HEK293 (cell line): ENCODE results near the gene NDUFB10.

Source experiments
- AEBP2 ChIP-seq: fragments of 450-650 bp; formaldehyde crosslinking; IDR thresholded peaks from 2 replicates; pipeline ENCODE4 v1.5.1; 2016; ENCODE audit warnings: missing biosample characterization, missing genetic modification characterization, borderline replicate concordance
- ATF2 ChIP-seq: fragments of 450-650 bp; formaldehyde crosslinking; IDR thresholded peaks from 2 replicates; pipeline ENCODE4 v1.5.1; 2016; ENCODE audit warnings: missing biosample characterization, missing genetic modification characterization, low read depth
- CTCF ChIP-seq: fragments of 450-650 bp; formaldehyde crosslinking; IDR thresholded peaks from 2 replicates; pipeline ENCODE4 v1.5.1; 2016; ENCODE audit warnings: missing biosample characterization, missing genetic modification characterization
- GLIS2 ChIP-seq: fragments of 450-650 bp; formaldehyde crosslinking; IDR thresholded peaks from 2 replicates; pipeline ENCODE4 v1.5.1; 2016; ENCODE audit warnings: missing biosample characterization, missing genetic modification characterization
- HIC1 ChIP-seq: fragments of 450-650 bp; formaldehyde crosslinking; IDR thresholded peaks from 2 replicates; pipeline ENCODE4 v1.5.1; 2016; ENCODE audit warnings: missing biosample characterization, missing genetic modification characterization
- HOXA7 ChIP-seq: sonication (generic); formaldehyde crosslinking; IDR thresholded peaks from 2 replicates; pipeline ENCODE4 v1.8.1; 2022; ENCODE audit warnings: missing genetic modification reagents, borderline replicate concordance
- MZF1 ChIP-seq: fragments of 450-650 bp; formaldehyde crosslinking; IDR thresholded peaks from 2 replicates; pipeline ENCODE4 v1.5.1; 2017; ENCODE audit warnings: missing biosample characterization, missing genetic modification characterization, borderline replicate concordance
- PRDM1 ChIP-seq: fragments of 450-650 bp; formaldehyde crosslinking; IDR thresholded peaks from 2 replicates; pipeline ENCODE4; 2016; ENCODE audit warnings: missing biosample characterization, missing genetic modification characterization
- PRDM10 ChIP-seq: fragments of 450-650 bp; formaldehyde crosslinking; IDR thresholded peaks from 2 replicates; pipeline ENCODE4 v1.5.1; 2016; ENCODE audit warnings: missing biosample characterization, missing genetic modification characterization
- SETDB1 ChIP-seq: IDR thresholded peaks from one replicate; pipeline ENCODE4 v1.6.1; 2017; ENCODE audit warnings: mild to moderate bottlenecking, low read length, moderate library complexity, mixed read lengths; ENCODE audit not compliant: insufficient read length
- SP2 ChIP-seq: fragments of 450-650 bp; formaldehyde crosslinking; IDR thresholded peaks from 2 replicates; pipeline ENCODE4 v1.5.1; 2016; ENCODE audit warnings: missing biosample characterization, missing genetic modification characterization
- YY1 ChIP-seq: fragments of 450-650 bp; formaldehyde crosslinking; IDR thresholded peaks from 2 replicates; pipeline ENCODE4 v1.5.1; 2018; ENCODE audit warnings: missing biosample characterization, missing genetic modification characterization
- ZNF121 ChIP-seq: fragments of 450-650 bp; formaldehyde crosslinking; IDR thresholded peaks from 2 replicates; pipeline ENCODE4 v1.5.1; 2016; ENCODE audit warnings: missing biosample characterization, missing genetic modification characterization
- ZNF211 ChIP-seq: fragments of 450-650 bp; formaldehyde crosslinking; IDR thresholded peaks from 2 replicates; pipeline ENCODE4 v1.5.1; 2016; ENCODE audit warnings: low read depth, missing biosample characterization, missing genetic modification characterization
- ZNF274 ChIP-seq, 2 experiments: fragments of 200-500 bp in 1 of 2; fragments of 450-650 bp in 1 of 2; sonication (Bioruptor generic) in 1 of 2; formaldehyde crosslinking in 1 of 2; IDR thresholded peaks; 2 replicates each; pipeline versions ENCODE4 v1.5.1 to v1.6.1; 2014 to 2016; ENCODE audit warnings: borderline replicate concordance in 1 of 2, inconsistent platforms in 1 of 2, low read length in 1 of 2, missing biosample characterization in 1 of 2, missing genetic modification characterization in 1 of 2
- ZNF324 ChIP-seq: fragments of 450-650 bp; formaldehyde crosslinking; IDR thresholded peaks from 2 replicates; pipeline ENCODE4 v1.5.1; 2016; ENCODE audit warnings: missing biosample characterization, missing genetic modification characterization
- ZNF623 ChIP-seq: fragments of 450-650 bp; formaldehyde crosslinking; IDR thresholded peaks from 2 replicates; pipeline ENCODE4 v1.5.1; 2016; ENCODE audit warnings: missing biosample characterization, missing genetic modification characterization
- ZSCAN30 ChIP-seq: fragments of 450-650 bp; IDR thresholded peaks from 2 replicates; pipeline ENCODE4 v1.5.1; 2018; ENCODE audit warnings: missing biosample characterization, mild to moderate bottlenecking, missing genetic modification characterization, moderate library complexity
- TF ChIP-seq, protein P1 (sequence below): fragments of 450-650 bp; IDR thresholded peaks from 2 replicates; pipeline ENCODE4 v1.5.1; 2018; ENCODE audit warnings: missing biosample characterization, missing genetic modification characterization
- TF ChIP-seq, protein P2 (sequence below): fragments of 450-650 bp; formaldehyde crosslinking; conservative IDR thresholded peaks from 2 replicates; pipeline ENCODE4 v1.5.1; 2016; ENCODE audit warnings: low read depth, missing biosample characterization, missing genetic modification characterization

Gene NDUFB10

GRCh38 chr16:2003827-2004641 is 44.7 kb downstream of the NDUFB10 start (continued):
- peak; percentile 77 for TF ChIP-seq HIC1
- peak; percentile 90 for TF ChIP-seq ZSCAN30 (tag by site-specific recombination)
- no peak for TF ChIP-seq ATF2 (tag by site-specific recombination)
- TF ChIP-seq SETDB1: no peak
- peak; percentile 72 for TF ChIP-seq YY1 (tag by site-specific recombination)
- TF ChIP-seq ZNF324: no peak
- TF ChIP-seq ZNF274 (IDR thresholded peaks at IDR 0.05; ENCODE audit: low read length): no peak
- TF ChIP-seq ZNF274 (tag by site-specific recombination; IDR thresholded peaks at IDR 0.05; ENCODE audit: borderline replicate concordance): no peak
- TF ChIP-seq, protein P1, sequence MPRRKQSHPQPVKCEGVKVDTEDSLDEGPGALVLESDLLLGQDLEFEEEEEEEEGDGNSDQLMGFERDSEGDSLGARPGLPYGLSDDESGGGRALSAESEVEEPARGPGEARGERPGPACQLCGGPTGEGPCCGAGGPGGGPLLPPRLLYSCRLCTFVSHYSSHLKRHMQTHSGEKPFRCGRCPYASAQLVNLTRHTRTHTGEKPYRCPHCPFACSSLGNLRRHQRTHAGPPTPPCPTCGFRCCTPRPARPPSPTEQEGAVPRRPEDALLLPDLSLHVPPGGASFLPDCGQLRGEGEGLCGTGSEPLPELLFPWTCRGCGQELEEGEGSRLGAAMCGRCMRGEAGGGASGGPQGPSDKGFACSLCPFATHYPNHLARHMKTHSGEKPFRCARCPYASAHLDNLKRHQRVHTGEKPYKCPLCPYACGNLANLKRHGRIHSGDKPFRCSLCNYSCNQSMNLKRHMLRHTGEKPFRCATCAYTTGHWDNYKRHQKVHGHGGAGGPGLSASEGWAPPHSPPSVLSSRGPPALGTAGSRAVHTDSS (tag by site-specific recombination): no peak
- TF ChIP-seq ZNF121 (tag by site-specific recombination): no peak
- TF ChIP-seq SP2 (tag by site-specific recombination): peak; percentile 29; the same call in 1 of the 2 replicates
- TF ChIP-seq HOXA7 (CRISPR knock-in tag): no peak
- TF ChIP-seq PRDM1 (tag by site-specific recombination): no peak
- no peak for TF ChIP-seq AEBP2 (tag by site-specific recombination)
- TF ChIP-seq GLIS2 (tag by site-specific recombination): peak; percentile 47
- TF ChIP-seq ZNF211: no peak
- no peak for TF ChIP-seq MZF1 (tag by site-specific recombination)
- TF ChIP-seq, protein P2, sequence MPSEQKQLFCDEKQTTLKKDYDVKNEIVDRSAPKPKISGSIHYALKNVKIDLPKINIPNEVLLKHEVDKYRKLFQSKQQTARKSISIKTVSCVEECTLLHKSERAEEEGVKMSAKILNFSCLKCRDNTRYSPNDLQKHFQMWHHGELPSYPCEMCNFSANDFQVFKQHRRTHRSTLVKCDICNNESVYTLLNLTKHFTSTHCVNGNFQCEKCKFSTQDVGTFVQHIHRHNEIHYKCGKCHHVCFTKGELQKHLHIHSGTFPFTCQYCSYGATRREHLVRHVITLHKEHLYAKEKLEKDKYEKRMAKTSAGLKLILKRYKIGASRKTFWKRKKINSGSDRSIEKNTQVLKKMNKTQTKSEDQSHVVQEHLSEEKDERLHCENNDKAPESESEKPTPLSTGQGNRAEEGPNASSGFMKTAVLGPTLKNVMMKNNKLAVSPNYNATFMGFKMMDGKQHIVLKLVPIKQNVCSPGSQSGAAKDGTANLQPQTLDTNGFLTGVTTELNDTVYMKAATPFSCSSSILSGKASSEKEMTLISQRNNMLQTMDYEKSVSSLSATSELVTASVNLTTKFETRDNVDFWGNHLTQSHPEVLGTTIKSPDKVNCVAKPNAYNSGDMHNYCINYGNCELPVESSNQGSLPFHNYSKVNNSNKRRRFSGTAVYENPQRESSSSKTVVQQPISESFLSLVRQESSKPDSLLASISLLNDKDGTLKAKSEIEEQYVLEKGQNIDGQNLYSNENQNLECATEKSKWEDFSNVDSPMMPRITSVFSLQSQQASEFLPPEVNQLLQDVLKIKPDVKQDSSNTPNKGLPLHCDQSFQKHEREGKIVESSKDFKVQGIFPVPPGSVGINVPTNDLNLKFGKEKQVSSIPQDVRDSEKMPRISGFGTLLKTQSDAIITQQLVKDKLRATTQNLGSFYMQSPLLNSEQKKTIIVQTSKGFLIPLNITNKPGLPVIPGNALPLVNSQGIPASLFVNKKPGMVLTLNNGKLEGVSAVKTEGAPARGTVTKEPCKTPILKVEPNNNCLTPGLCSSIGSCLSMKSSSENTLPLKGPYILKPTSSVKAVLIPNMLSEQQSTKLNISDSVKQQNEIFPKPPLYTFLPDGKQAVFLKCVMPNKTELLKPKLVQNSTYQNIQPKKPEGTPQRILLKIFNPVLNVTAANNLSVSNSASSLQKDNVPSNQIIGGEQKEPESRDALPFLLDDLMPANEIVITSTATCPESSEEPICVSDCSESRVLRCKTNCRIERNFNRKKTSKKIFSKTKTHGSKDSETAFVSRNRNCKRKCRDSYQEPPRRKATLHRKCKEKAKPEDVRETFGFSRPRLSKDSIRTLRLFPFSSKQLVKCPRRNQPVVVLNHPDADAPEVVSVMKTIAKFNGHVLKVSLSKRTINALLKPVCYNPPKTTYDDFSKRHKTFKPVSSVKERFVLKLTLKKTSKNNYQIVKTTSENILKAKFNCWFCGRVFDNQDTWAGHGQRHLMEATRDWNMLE (tag by site-specific recombination): no peak
- TF ChIP-seq ZNF623 (tag by site-specific recombination): no peak
- TF ChIP-seq CTCF (tag by site-specific recombination): peak; percentile 99
- TF ChIP-seq PRDM10 (tag by site-specific recombination): peak; percentile 72
